H9 (cell line): ENCODE data around the gene NUMBL. TPM values are rescaled to one million over a fixed set of nuclear protein-coding genes. Genes with fewer than 3 reads are reported as not detected.
"Not testable (repeated sequence)": the region's sequence is repeated elsewhere in the genome, so short reads cannot be mapped to it uniquely, and the experiment has no call there.

ENCODE experiments used
- DNase-seq: peaks from one replicate; pipeline ENCODE4 v3.0.0-alpha.2; 2017
- H2AFZ ChIP-seq: one replicate; pipeline ENCODE4 v1.6.1; 2013; ENCODE audit warnings: mild to moderate bottlenecking, low read length, control low read depth, moderate library complexity
- H2AK5ac ChIP-seq: 2 replicates; pipeline ENCODE4 v1.6.1; 2013; ENCODE audit warnings: low read length, control low read depth, mixed read lengths; ENCODE audit not compliant: insufficient read length
- H2BK120ac ChIP-seq: one replicate; pipeline ENCODE4 v1.6.1; 2013; ENCODE audit warnings: low read depth, mild to moderate bottlenecking, low read length, control low read depth, inconsistent platforms; ENCODE audit not compliant: poor library complexity, severe bottlenecking
- H2BK12ac ChIP-seq: 2 replicates; pipeline ENCODE4 v1.6.1; 2013; ENCODE audit warnings: low read length, control low read depth, mixed read lengths, low read depth; ENCODE audit not compliant: insufficient read length
- H2BK15ac ChIP-seq: 2 replicates; pipeline ENCODE4 v1.6.1; 2013; ENCODE audit warnings: low read depth, low read length, control low read depth
- H2BK20ac ChIP-seq: one replicate; pipeline ENCODE4 v1.6.1; 2013; ENCODE audit warnings: low read depth, mild to moderate bottlenecking, low read length, control low read depth, inconsistent platforms; ENCODE audit not compliant: poor library complexity, severe bottlenecking
- H2BK5ac ChIP-seq: 2 replicates; pipeline ENCODE4 v1.6.1; 2013; ENCODE audit warnings: low read length, control low read depth, mixed read lengths; ENCODE audit not compliant: insufficient read length
- H3K14ac ChIP-seq: 2 replicates; pipeline ENCODE4 v1.6.1; 2013; ENCODE audit warnings: low read length, control low read depth; ENCODE audit not compliant: insufficient read depth
- H3K18ac ChIP-seq: 2 replicates; pipeline ENCODE4 v1.6.1; 2013; ENCODE audit warnings: low read depth, mild to moderate bottlenecking, mixed read lengths, low read length, control low read depth; ENCODE audit not compliant: insufficient read length
- H3K23ac ChIP-seq: 2 replicates; pipeline ENCODE4 v1.6.1; 2013; ENCODE audit warnings: low read length, control low read depth, mixed read lengths, low read depth; ENCODE audit not compliant: insufficient read length
- H3K23me2 ChIP-seq: 2 replicates; pipeline ENCODE4 v1.6.1; 2013; ENCODE audit warnings: low read depth, mild to moderate bottlenecking, mixed read lengths, low read length, control low read depth; ENCODE audit not compliant: insufficient read length, poor library complexity, severe bottlenecking
- H3K27ac ChIP-seq: 2 replicates; pipeline ENCODE4 v1.5.1; 2013; ENCODE audit warnings: low read length, control low read depth, mixed read lengths, low read depth; ENCODE audit not compliant: insufficient read length
- H3K27me3 ChIP-seq: 2 replicates; pipeline ENCODE4 v1.6.1; 2013; ENCODE audit warnings: low read length, control low read depth, inconsistent platforms; ENCODE audit not compliant: insufficient read depth
- H3K4ac ChIP-seq: 2 replicates; pipeline ENCODE4 v1.6.1; 2013; ENCODE audit warnings: low read depth, mild to moderate bottlenecking, control low read depth, inconsistent platforms, low read length, moderate library complexity
- H3K4me1 ChIP-seq: 2 replicates; pipeline ENCODE4 v1.6.1; 2013; ENCODE audit warnings: low read length, control low read depth, inconsistent platforms; ENCODE audit not compliant: insufficient read depth
- H3K4me2 ChIP-seq: 2 replicates; pipeline ENCODE4 v1.6.1; 2013; ENCODE audit warnings: low read length, control low read depth, mixed read lengths; ENCODE audit not compliant: insufficient read length, insufficient read depth
- H3K56ac ChIP-seq: 2 replicates; pipeline ENCODE4 v1.6.1; 2013; ENCODE audit warnings: low read depth, mild to moderate bottlenecking, mixed read lengths, low read length, control low read depth; ENCODE audit not compliant: insufficient read length
- H3K79me1 ChIP-seq: 2 replicates; pipeline ENCODE4 v1.6.1; 2013; ENCODE audit warnings: low read depth, mild to moderate bottlenecking, moderate library complexity, low read length, control low read depth, inconsistent platforms; ENCODE audit not compliant: insufficient read depth, poor library complexity, severe bottlenecking
- H3K79me2 ChIP-seq: 2 replicates; pipeline ENCODE4 v1.6.1; 2013; ENCODE audit warnings: low read length, control low read depth, inconsistent platforms; ENCODE audit not compliant: insufficient read depth
- H3K9ac ChIP-seq: 2 replicates; pipeline ENCODE4 v1.6.1; 2013; ENCODE audit warnings: low read length, control low read depth, mixed read lengths; ENCODE audit not compliant: insufficient read length; ENCODE audit errors: extremely low read depth
- H3K9me3 ChIP-seq: one replicate; pipeline ENCODE4 v1.6.1; 2013; ENCODE audit warnings: low read depth, low read length, inconsistent platforms; ENCODE audit not compliant: control insufficient read depth
- H3T11ph ChIP-seq: one replicate; pipeline ENCODE4 v1.6.1; 2013; ENCODE audit warnings: mild to moderate bottlenecking, low read length, control low read depth, inconsistent platforms
- H4K20me1 ChIP-seq: one replicate; pipeline ENCODE4 v1.6.1; 2013; ENCODE audit not compliant: control insufficient read depth, insufficient read length, insufficient read depth
- H4K5ac ChIP-seq: 2 replicates; pipeline ENCODE4 v1.6.1; 2013; ENCODE audit warnings: low read depth, mild to moderate bottlenecking, mixed read lengths, low read length, control low read depth; ENCODE audit not compliant: insufficient read length
- H4K8ac ChIP-seq: replicated peaks from 2 replicates; pipeline ENCODE4 v1.6.1; 2013; ENCODE audit warnings: low read length, control low read depth, mixed read lengths, low read depth; ENCODE audit not compliant: insufficient read length
- H4K91ac ChIP-seq: 2 replicates; pipeline ENCODE4 v1.6.1; 2013; ENCODE audit warnings: low read depth, mild to moderate bottlenecking, moderate library complexity, mixed read lengths, low read length, control low read depth; ENCODE audit not compliant: insufficient read length
- H3K27ac Mint-ChIP-seq, 3 experiments: 2 replicates in 2 of 3; 3 replicates in 1 of 3; pipeline ENCODE4 v1.8.0; 2020 to 2021; ENCODE audit warnings: mixed read lengths in 3 of 3, mild to moderate bottlenecking in 1 of 3, moderate library complexity in 1 of 3
- H3K27me3 Mint-ChIP-seq: 2 replicates; pipeline ENCODE4 v1.8.0; 2021; ENCODE audit warnings: low read depth, mild to moderate bottlenecking, moderate library complexity, mixed read lengths
- H3K36me3 Mint-ChIP-seq, 3 experiments: 2 replicates in 2 of 3; 3 replicates in 1 of 3; pipeline ENCODE4 v1.8.0; 2020 to 2021; ENCODE audit warnings: low read depth in 3 of 3, mixed read lengths in 3 of 3; ENCODE audit not compliant: insufficient read depth in 1 of 3
- H3K4me1 Mint-ChIP-seq, 2 experiments: 2 replicates each; pipeline ENCODE4 v1.8.0; 2020; ENCODE audit warnings: mixed read lengths in 2 of 2
- H3K4me3 Mint-ChIP-seq, 2 experiments: 2 replicates in 1 of 2; 3 replicates in 1 of 2; pipeline ENCODE4 v1.8.0; 2020 to 2021; ENCODE audit warnings: mild to moderate bottlenecking in 2 of 2, mixed read lengths in 2 of 2, moderate library complexity in 1 of 2
- H3K9me3 Mint-ChIP-seq, 2 experiments: 2 replicates in 1 of 2; 3 replicates in 1 of 2; pipeline ENCODE4 v1.8.0; 2020; ENCODE audit warnings: mild to moderate bottlenecking in 2 of 2, mixed read lengths in 2 of 2, moderate library complexity in 1 of 2
- CTCF ChIP-seq: fragments of 200-600 bp; sonication (generic); conservative IDR thresholded peaks from 3 replicates; pipeline ENCODE4 v1.8.0; 2021; ENCODE audit warnings: antibody characterized with exemption, mild to moderate bottlenecking
- WGBS: extraction: QIAGEN DNeasy Blood & Tissue Kit; methylation state at CpG from one replicate; pipeline ENCODE4 v1.1.7; 2013; ENCODE audit warnings: missing lambda C conversion rate, low lambda C conversion rate, mixed read lengths; ENCODE audit not compliant: insufficient read length; ENCODE audit errors: extremely low coverage; 5-methylcytosine and 5-hydroxymethylcytosine counted together
- total RNA-seq: library from RNA; stranded (reverse); gene quantifications from 2 replicates; pipeline ENCODE4 v1.2.1, GENCODE V29; 2021

Gene NUMBL
- total RNA-seq, 1 experiment from 2014 or later = 34.5 TPM

GRCh38 chr19:40650749-40651305 is 39.6 kb downstream of the NUMBL start:
- DNase-seq = no peak
- no CpG with 5 or more reads among the region's 8 CpGs for WGBS
- no peak overlapping the region for H2BK5ac ChIP-seq
- H3T11ph ChIP-seq = no peak overlapping the region
- no peak overlapping the region for H3K9ac ChIP-seq
- H2BK15ac ChIP-seq = no peak overlapping the region
- H4K5ac ChIP-seq = no peak overlapping the region
- no peak overlapping the region for H3K14ac ChIP-seq
- H2AFZ ChIP-seq = no peak overlapping the region
- TF ChIP-seq CTCF = no peak
- peaks cover 0 to 3% of the 10 kb centered on the region in 2 experiments; a peak in 1 of 4 replicates for H3K4me1 Mint-ChIP-seq
- H3K79me2 ChIP-seq = no peaks in the 10 kb centered on the region
- no peak overlapping the region for H4K8ac ChIP-seq
- no peaks in the 10 kb centered on the region for H3K23me2 ChIP-seq
- no peak overlapping the region for H3K27ac ChIP-seq
- H4K91ac ChIP-seq = no peak overlapping the region
- no peak overlapping the region for H2BK120ac ChIP-seq
- H3K27me3 ChIP-seq = no peaks in the 10 kb centered on the region
- H2BK20ac ChIP-seq = no peak overlapping the region
- peaks cover 0 to 3% (median 0%) of the 10 kb centered on the region in 3 experiments; a peak in 4 of 7 replicates for H3K36me3 Mint-ChIP-seq
- peaks cover 14% of the 10 kb centered on the region for H3K27me3 Mint-ChIP-seq
- H3K27ac Mint-ChIP-seq = no peak overlapping the region
- no peak overlapping the region for H3K4me2 ChIP-seq
- H4K20me1 ChIP-seq = no peaks in the 10 kb centered on the region
- H2BK12ac ChIP-seq = no peak overlapping the region
- no peaks in the 10 kb centered on the region for H3K79me1 ChIP-seq
- no peak overlapping the region for H3K4ac ChIP-seq
- H3K23ac ChIP-seq = no peak overlapping the region
- no peaks in the 10 kb centered on the region for H3K9me3 ChIP-seq
- H2AK5ac ChIP-seq = no peak overlapping the region
- peaks cover 3 to 6% of the 10 kb centered on the region in 2 experiments; a peak in 3 of 5 replicates for H3K9me3 Mint-ChIP-seq
- no peak overlapping the region for H3K56ac ChIP-seq
- H3K4me3 Mint-ChIP-seq = no peak overlapping the region
- H3K18ac ChIP-seq = no peak overlapping the region
- H3K4me1 ChIP-seq = no peaks in the 10 kb centered on the region

GRCh38 chr19:40649903-40650675 is 40.4 kb downstream of the NUMBL start:
- H3K4me2 ChIP-seq, H2AFZ ChIP-seq, H3T11ph ChIP-seq, H3K14ac ChIP-seq, H4K91ac ChIP-seq, H3K27ac Mint-ChIP-seq, H4K20me1 ChIP-seq, H3K56ac ChIP-seq, H3K23ac ChIP-seq, H3K36me3 Mint-ChIP-seq, H3K18ac ChIP-seq, H3K4ac ChIP-seq, H3K4me1 Mint-ChIP-seq, DNase-seq, H3K23me2 ChIP-seq, H3K9me3 ChIP-seq, H4K8ac ChIP-seq, H3K27ac ChIP-seq, H3K4me3 Mint-ChIP-seq, H3K27me3 ChIP-seq, H3K79me2 ChIP-seq, H2AK5ac ChIP-seq, H4K5ac ChIP-seq, H3K9me3 Mint-ChIP-seq, H2BK12ac ChIP-seq, H2BK5ac ChIP-seq, H3K4me1 ChIP-seq, H3K79me1 ChIP-seq, H2BK15ac ChIP-seq, H2BK20ac ChIP-seq, H2BK120ac ChIP-seq, H3K9ac ChIP-seq: not testable (repeated sequence)
- peaks cover 14% of the 10 kb centered on the region for H3K27me3 Mint-ChIP-seq
- whole genome bisulfite sequencing = no CpG with 5 or more reads among the region's 9 CpGs
